Progenitor cell of endocrine pancreas (in vitro differentiated cells): Measurements from ENCODE around the gene KLHL30. TPM values are rescaled to one million over a fixed set of nuclear protein-coding genes. Genes with fewer than 3 reads are reported as not detected.

Experiments used
- DNase-seq: peaks from one replicate; pipeline ENCODE4 v3.0.0; 2021; ENCODE audit warnings: low spot score; ENCODE audit not compliant: unreplicated experiment
- H3K27ac Mint-ChIP-seq: 2 replicates; pipeline ENCODE4 v1.8.0; 2021; ENCODE audit warnings: mild to moderate bottlenecking, moderate library complexity, mixed read lengths
- H3K27me3 Mint-ChIP-seq: 2 replicates; pipeline ENCODE4 v1.8.0; 2021; ENCODE audit warnings: mixed read lengths
- H3K36me3 Mint-ChIP-seq: 2 replicates; pipeline ENCODE4 v1.8.0; 2022; ENCODE audit warnings: mixed read lengths; ENCODE audit not compliant: insufficient read depth
- H3K4me1 Mint-ChIP-seq: 2 replicates; pipeline ENCODE4 v1.8.0; 2021; ENCODE audit warnings: low read depth, mixed read lengths
- H3K4me3 Mint-ChIP-seq: 2 replicates; pipeline ENCODE4 v1.8.0; 2021; ENCODE audit warnings: low read depth, mild to moderate bottlenecking, moderate library complexity, mixed read lengths
- H3K9me3 Mint-ChIP-seq: 2 replicates; pipeline ENCODE4 v1.8.0; 2021; ENCODE audit warnings: low read depth, mixed read lengths
- CTCF ChIP-seq: fragments of 200-600 bp; sonication (generic); IDR thresholded peaks from one replicate; pipeline ENCODE4 v1.5.0; 2021; ENCODE audit warnings: antibody characterized with exemption, mild to moderate bottlenecking; ENCODE audit not compliant: unreplicated experiment
- total RNA-seq: library from RNA; stranded (reverse); gene quantifications from 2 replicates; pipeline ENCODE4 v1.2.1, GENCODE V29; 2021

KLHL30 gene
- total RNA-seq, 1 donor from 2014 or later = 0.07 TPM

- Mint-ChIP-seq H3K27me3 (no peaks in the 10 kb centered on the region), H3K27ac (no peak overlapping the region), H3K36me3 (peaks cover 22% of the 10 kb centered on the region), H3K9me3 (no peaks in the 10 kb centered on the region), H3K4me3 (no peak overlapping the region), H3K4me1 (no peaks in the 10 kb centered on the region)
- no peak for DNase-seq
- TF ChIP-seq CTCF = no peak
These were observed 35.8 kb downstream of the KLHL30 start for GRCh38 chr2:238174291-238174690.

GRCh38 chr2:238174701-238175100 lies 36.2 kb downstream of the KLHL30 start:
- no peak overlapping the region for H3K27ac Mint-ChIP-seq
- H3K4me3 Mint-ChIP-seq = no peak overlapping the region
- H3K36me3 Mint-ChIP-seq = peaks cover 22% of the 10 kb centered on the region
- H3K4me1 Mint-ChIP-seq = no peaks in the 10 kb centered on the region
- DNase-seq = no peak
- H3K27me3 Mint-ChIP-seq = no peaks in the 10 kb centered on the region
- TF ChIP-seq CTCF = no peak
- H3K9me3 Mint-ChIP-seq = no peaks in the 10 kb centered on the region

- TF ChIP-seq CTCF = no peak
- Mint-ChIP-seq H3K9me3 (no peaks in the 10 kb centered on the region), H3K4me3 (no peak overlapping the region), H3K27me3 (no peaks in the 10 kb centered on the region), H3K36me3 (peaks cover 26% of the 10 kb centered on the region), H3K4me1 (no peaks in the 10 kb centered on the region), H3K27ac (no peak overlapping the region)
- DNase-seq = no peak
These were observed 38.1 kb downstream of the KLHL30 start for GRCh38 chr2:238176613-238177012.

GRCh38 chr2:238180554-238180953 lies 42.1 kb downstream of the KLHL30 start:
- Mint-ChIP-seq H3K4me3 (no peak overlapping the region), H3K9me3 (no peaks in the 10 kb centered on the region), H3K4me1 (no peaks in the 10 kb centered on the region), H3K27ac (no peak overlapping the region), H3K27me3 (no peaks in the 10 kb centered on the region), H3K36me3 (peaks cover 30% of the 10 kb centered on the region)
- DNase-seq = no peak
- no peak for TF ChIP-seq CTCF

- Mint-ChIP-seq H3K27me3 (no peaks in the 10 kb centered on the region), H3K4me1 (no peaks in the 10 kb centered on the region), H3K4me3 (no peak overlapping the region), H3K27ac (no peak overlapping the region), H3K36me3 (peaks cover 24% of the 10 kb centered on the region), H3K9me3 (no peaks in the 10 kb centered on the region)
- DNase-seq = no peak
- TF ChIP-seq CTCF = no peak
These were observed 43.9 kb downstream of the KLHL30 start for GRCh38 chr2:238182362-238182761.

- no peaks in the 10 kb centered on the region for H3K9me3 Mint-ChIP-seq
- H3K36me3 Mint-ChIP-seq = peaks cover 34% of the 10 kb centered on the region
- DNase-seq = no peak
- H3K27ac Mint-ChIP-seq = no peak overlapping the region
- no peak for TF ChIP-seq CTCF
- H3K4me1 Mint-ChIP-seq = no peaks in the 10 kb centered on the region
- H3K27me3 Mint-ChIP-seq = no peaks in the 10 kb centered on the region
- no peak overlapping the region for H3K4me3 Mint-ChIP-seq
These were observed 45.4 kb downstream of the KLHL30 start for GRCh38 chr2:238183821-238184220.
